Activated CD4-positive, alpha-beta T cell treated with anti-CD3 and anti-CD28 coated beads for 4 hours (primary cell): ENCODE measurements around the gene PLCD1.
"Not testable (repeated sequence)": the region's sequence is repeated elsewhere in the genome, so short reads cannot be mapped to it uniquely, and the experiment has no call there.

ENCODE experiments used
- DNase-seq, 2 donors: peaks; one replicate each; pipeline ENCODE4 v3.0.0-alpha.2; 2020

PLCD1 gene

DNA sequence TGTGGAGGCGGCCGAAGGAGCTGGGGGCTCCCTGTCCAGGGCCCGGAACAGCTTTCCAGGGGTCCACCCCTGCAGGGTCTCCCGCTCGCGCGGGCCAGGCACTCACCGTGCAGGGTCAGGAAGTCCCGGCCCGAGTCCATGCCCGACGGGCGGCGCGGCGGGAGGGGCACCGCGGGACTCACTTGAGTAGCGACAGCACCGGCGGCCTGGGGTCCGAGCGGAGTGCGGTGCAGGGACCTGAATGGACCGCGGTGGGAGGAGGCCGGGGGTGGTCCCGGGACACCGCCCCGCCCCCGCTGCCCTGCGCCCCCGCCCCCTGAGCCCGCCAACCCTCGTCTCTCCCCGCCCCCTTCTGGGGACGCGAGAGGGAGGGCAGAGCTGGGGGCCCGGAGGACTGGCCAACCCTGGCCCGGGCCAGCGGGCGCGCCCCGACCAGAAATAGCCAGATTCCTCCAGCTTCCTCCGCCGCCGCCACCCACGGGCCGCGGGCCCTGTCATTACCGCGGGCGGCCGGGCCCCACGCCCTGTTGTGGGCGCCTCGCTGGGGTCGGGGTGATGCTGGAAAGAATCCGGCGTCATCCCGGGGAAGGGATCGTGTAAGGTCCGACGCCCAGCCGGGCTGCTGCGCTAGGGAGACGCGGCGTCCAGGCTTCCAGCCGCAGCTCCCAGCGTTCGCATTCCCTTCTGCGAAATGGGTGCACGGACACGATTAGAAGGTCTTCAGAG, at the start of gene PLCD1:
TSS of gene PLCD1 (minus strand) at position 243 of the 726 bp plus-strand sequence. CDS start at position 140, 103 bp downstream.
- DNase-seq, result peak; percentile 23 to 42

DNA sequence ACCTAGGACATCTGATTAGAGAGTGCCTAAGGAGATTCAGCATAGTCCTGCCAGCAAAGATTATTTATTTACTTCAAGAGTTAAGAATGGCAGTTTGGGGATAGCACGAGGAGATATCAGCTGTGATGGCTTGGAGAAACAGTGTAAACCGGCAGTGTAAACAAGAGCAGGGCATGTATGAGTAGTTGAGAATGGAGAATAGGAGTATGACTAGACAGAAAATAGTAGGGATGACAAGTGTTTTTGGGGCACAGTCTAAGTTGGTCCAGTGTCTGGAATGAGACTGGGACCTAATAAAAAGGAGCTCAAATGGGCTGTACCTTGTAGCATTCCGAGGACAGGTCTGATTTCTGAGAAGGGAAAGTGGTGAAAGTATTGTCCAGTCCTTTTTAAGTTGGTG, 47.6 kb upstream of the PLCD1 start:
- not testable (repeated sequence) for DNase-seq

DNA sequence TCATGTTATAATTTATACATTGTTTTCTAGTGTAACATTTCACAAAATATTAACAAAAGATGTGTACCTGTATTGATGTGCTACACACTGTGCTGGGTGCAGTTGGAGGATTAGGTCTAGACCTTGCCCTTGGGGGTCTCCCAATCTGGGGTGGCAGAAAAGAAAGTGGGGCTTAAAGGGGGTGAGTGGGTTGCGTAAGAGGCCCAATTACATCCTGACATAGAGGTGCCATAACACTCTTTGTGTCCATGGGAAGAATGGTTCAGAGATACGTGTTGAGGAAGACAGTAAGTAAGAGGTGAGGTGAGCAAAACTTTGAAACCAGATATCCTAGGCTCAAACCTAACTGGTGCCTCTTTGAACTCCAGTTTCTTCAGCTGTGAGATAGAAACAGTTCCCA, 40.6 kb upstream of the PLCD1 start:
- DNase-seq, result no peak

DNA sequence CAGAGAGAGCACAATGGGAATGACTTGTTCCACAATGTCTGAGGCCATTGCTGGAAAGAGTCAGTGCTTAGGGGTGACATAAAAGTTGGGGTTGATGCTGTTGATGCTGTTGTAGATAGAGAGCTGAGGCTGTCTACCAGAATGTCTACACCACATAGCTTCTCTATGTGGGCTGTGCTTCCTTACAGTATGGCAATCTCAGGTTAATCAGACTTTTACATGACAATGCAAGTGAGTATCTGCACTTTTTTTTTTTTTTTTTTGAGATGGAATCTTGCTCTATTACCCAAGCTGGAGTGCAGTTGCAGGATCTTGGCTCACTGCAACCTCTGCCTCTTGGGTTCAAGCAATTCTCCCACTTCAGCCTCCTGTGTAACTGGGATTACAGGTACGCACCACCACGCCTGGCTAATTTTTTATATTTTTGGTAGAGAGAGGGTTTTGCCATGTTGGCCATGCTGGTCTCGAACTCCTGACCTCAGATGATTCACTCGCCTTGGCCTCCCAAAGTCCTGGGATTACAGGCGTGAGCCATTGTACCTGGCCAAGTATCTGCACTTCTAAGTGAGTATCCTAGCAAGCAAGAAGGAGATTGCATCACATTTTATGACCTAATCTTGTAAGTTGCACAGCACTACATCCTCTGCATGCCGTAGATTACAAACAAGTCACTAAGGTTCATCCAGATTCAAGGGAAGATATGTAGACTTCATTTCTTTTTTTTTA, 38.2 kb upstream of the PLCD1 start:
- DNase-seq, result no peak

DNA sequence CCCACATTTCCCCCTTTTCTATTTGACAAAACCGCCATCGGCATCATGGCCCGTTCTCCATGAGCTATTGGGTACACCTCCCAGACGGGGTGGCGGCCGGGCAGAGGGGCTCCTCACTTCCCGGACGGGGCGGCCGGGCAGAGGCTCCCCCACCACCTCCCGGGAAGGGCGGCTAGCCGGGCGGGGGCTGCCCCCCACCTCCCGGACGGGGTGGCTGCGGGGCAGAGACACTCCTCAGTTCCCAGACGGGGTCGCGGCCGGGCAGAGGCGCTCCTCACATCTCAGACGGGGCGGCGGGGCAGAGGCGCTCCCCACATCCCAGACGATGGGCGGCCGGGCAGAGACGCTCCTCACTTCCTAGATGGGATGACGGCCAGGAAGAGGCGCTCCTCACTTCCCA, 35.0 kb upstream of the PLCD1 start:
- DNase-seq, result not testable (repeated sequence)

- no peak for DNase-seq
These were observed 33.4 kb upstream of the PLCD1 start for GRCh38 chr3:38062809-38063208.

DNA sequence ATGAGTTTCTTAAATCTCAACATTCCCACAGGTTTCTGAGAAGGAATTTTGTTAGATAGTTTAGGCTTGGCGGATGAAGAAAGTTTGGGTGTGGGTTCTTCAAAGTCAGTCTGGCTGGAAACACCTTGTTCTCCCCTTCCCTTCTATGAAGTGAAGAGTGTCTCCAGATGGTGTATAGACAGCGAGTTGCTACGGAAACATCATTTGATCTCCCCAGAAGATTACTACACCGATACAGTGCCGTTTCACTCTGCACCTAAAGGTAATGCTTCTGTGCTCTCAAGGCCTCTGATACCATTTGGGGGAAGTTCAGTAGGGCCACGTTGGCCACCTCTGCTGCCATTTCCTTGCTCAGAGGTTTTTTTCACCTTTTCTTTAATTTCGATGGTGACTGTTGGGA, 30.1 kb upstream of the PLCD1 start:
- no peak for DNase-seq

GRCh38 chr3:38059148-38059547, 29.7 kb upstream of the PLCD1 start:
- no peak for DNase-seq

GRCh38 chr3:38054499-38055001, 25.1 kb upstream of the PLCD1 start:
- no peak for DNase-seq

DNA sequence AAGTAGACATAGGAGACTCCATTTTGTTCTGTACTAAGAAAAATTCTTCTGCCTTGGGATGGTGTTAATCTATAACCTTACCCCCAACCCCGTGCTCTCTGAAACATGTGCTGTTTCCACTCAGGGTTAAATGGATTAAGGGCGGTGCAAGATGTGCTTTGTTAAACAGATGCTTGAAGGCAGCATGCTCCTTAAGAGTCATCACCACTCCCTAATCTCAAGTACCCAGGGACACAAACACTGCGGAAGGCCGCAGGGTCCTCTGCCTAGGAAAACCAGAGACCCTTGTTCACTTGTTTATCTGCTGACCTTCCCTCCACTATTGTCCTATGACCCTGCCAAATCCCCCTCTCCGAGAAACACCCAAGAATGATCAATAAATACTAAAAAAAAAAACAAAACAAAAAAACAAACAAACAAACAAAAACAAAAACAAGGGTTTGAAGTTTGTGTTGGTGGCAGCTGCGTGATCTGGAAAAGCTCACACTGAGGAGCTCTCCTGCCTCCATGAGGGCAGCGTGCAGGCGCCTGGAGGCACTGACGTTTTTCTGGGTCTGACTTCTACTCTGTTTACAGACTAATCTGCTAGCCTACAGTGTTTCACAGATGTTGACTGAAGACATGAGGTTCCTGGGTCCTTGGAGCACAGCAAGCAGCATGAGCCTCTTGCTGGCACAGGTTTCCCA, 24.5 kb upstream of the PLCD1 start:
- DNase-seq, result not testable (repeated sequence)

DNA sequence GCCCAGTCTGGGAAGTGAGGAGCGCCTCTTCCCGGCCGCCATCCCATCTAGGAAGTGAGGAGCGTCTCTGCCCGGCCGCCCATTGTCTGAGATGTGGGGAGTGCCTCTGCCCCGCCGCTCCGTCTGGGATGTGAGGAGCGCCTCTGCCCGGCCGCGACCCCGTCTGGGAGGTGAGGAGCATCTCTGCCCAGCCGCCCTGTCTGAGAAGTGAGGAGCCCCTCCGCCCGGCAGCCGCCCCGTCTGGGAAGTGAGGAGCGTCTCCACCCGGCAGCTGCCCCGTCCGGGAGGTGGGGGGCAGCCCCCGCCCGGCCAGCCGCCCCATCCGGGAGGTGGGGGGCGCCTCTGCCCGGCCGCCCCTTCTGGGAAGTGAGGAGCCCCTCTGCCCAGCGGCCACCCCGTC, 23.8 kb upstream of the PLCD1 start:
- DNase-seq, result not testable (repeated sequence)

GRCh38 chr3:38051131-38051530, 21.7 kb upstream of the PLCD1 start:
- DNase-seq, result no peak

DNA sequence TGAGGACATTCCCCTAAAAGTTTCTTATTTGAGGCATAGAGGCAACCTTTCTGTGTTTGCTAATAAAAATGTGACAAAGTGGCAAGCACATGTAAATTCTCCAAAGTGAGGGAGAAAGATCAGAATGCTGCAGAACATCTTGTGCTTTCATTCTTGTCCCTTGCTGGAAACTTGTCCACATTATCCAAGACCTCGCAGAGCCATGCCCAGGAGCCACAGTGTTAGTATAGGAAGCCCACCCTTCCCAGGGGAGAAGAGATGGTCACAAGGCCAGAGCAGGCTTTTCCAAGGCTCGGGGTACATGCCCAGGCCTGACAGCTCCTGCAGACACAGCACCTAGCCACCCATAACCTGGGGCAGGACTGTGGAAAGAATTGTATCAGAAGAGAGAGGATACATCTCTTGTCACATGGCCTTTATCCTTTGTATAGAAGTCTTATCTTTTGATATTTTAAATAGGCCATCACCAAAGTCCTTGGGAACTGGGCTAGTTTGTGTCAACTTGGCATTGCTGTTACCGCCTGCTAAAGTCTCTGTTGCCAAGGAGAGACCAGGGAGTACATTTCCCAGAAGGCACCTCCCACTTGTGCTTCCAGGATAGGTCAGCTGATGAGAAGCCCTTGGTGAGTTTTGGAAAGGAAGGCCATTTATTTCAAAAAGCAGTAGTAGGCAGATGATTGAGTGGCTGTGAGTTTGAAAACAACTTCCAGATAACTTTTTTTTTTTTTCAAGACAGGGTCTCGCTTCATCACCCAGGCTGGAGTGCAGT, 20.1 kb upstream of the PLCD1 start:
- no peak for DNase-seq

GRCh38 chr3:38047896-38048295, 18.5 kb upstream of the PLCD1 start:
- DNase-seq, result no peak

- DNase-seq, result no peak
These were observed 17.4 kb upstream of the PLCD1 start for GRCh38 chr3:38046821-38047220.

DNA sequence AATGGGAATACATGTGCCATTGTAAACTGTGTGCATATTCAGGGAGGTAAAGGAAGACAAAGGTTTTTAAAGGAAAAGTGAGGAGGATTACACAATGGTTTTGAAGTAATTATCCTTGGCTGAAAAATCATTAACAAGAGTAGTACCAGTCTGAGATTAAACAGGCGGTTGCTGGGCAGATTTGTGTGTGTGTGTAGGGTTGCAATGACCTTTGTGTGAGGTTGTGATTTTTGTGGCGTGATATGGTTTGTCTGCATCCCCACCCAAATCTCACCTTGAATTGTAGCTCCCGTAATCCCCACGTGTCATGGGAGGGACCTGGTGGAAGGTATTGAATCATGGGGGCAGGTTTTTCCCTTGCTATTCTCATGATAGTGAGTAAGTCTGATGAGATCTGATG, 16.6 kb upstream of the PLCD1 start:
- DNase-seq, result no peak

- DNase-seq, result no peak
These were observed 14.0 kb upstream of the PLCD1 start for GRCh38 chr3:38043486-38043885.

DNA sequence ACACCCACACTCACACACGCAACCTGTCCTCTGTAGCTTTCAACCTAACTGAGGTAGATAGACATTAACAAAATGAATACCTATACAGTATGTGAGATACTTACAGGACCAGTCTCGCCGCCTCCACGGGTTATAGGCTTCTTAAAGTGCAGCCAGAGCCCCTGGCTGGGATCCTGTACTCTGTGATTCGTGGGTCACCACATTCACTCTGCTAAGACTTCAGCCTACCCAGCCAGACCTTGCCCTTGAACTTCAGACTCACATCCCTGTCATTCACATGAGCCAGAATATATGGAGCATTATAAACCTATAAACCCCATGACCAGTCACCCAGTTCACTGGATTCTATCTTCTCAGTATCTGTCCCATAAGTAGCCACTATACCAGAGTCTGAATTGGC, 11.0 kb upstream of the PLCD1 start:
- no peak for DNase-seq

DNA sequence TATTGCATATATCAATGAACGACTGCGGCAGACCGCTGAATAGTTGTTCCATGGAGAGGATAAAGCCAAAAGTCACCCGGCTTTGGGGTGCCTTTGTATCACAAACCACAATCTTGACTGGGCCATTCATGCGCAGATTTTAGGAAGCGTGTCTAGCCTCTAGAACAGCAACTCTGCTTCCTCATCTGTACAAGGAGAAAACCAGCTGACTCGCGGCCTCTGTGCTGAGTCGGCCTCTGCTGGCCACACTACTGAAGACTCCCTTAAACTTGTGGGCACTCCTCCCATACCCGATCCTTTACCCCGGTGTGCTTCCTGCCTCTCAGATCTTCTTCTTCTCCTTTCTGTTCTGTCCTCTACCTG, 10.4 kb upstream of the PLCD1 start:
- DNase-seq, result peak; percentile 43 to 51

- peak; percentile 71 to 78 for DNase-seq
These were observed 9.9 kb upstream of the PLCD1 start, which contains the start of gene DLEC1 for GRCh38 chr3:38039101-38039898. DLEC1 (plus strand) TSS chr3:38039208; CDS start chr3:38039226, 18 bp downstream.

DNA sequence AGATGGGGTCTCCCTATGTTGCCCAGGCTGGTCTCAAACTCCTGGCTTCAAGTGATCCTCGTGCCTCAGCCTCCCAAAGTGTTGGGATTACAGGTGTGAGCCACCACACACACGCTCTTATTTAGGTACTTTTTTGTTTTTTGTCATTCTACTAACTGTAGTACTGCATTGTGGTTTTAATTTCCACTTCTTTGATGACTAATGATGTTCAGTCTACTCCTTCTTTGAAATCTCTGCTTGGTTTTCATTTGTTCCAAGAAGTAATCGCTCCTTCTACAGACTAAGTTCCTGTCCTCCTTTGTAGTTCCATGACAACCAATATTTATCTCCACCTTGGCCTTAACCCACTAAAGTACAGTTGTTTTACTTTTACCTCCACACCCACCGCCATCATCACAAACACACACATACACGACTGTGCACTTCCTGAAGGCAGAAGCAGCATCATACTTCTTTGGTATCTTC, 9.0 kb upstream of the PLCD1 start:
- DNase-seq, result peak; percentile 56 to 60

DNA sequence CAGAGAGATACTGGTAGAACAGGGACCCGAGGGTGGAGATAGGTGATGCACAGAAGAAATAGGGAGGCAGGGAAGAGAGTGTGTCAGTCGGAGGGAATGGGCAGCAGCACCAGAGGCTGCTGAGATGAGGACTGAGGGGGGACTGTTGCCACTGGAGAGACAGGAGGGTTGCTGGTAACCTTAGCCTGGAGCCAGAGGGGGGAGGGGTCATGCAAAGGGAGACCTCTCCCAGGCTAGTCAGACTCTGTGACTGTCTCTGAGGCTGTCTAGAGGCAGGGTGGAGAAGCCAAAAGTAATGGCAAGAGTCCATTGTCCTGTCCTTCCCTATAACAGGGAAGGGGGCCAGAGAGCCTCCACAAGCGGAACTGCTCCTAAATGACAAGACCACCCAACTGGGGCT, 7.5 kb upstream of the PLCD1 start:
- DNase-seq, result no peak
